GM23338 (cell line): ENCODE data around the gene PHACTR1. TPM values are rescaled to one million over a fixed set of nuclear protein-coding genes. Genes with fewer than 3 reads are reported as not detected.

Experiments used
- CREB1 ChIP-seq: fragments of 250-450 bp; sonication (Bioruptor Pico); IDR thresholded peaks from 2 replicates; pipeline ENCODE4 v1.5.0; 2020; ENCODE audit warnings: low read depth, mild to moderate bottlenecking, moderate library complexity
- ETS1 ChIP-seq: IDR thresholded peaks from 2 replicates; pipeline ENCODE4 v1.6.1; 2016; ENCODE audit warnings: antibody characterized with exemption
- EZH2phosphoT487 ChIP-seq: fragments of 200-600 bp; sonication (generic); IDR thresholded peaks from one replicate; pipeline ENCODE4 v1.8.1; 2018; ENCODE audit warnings: antibody characterized with exemption; ENCODE audit not compliant: unreplicated experiment
- JUNB ChIP-seq: IDR thresholded peaks from one replicate; pipeline ENCODE4 v1.6.1; 2016; ENCODE audit warnings: antibody characterized with exemption; ENCODE audit not compliant: unreplicated experiment
- NANOG ChIP-seq: IDR thresholded peaks from 2 replicates; pipeline ENCODE4 v1.6.1; 2016; ENCODE audit warnings: antibody characterized with exemption, borderline replicate concordance
- POLR2AphosphoS5 ChIP-seq: IDR thresholded peaks from 2 replicates; pipeline ENCODE4 v1.6.1; 2016; ENCODE audit warnings: antibody characterized with exemption, low read depth
- STAT1 ChIP-seq: IDR thresholded peaks from one replicate; pipeline ENCODE4 v1.6.1; 2016; ENCODE audit warnings: antibody characterized with exemption; ENCODE audit not compliant: unreplicated experiment
- ZNF462 ChIP-seq: fragments of 250-450 bp; sonication (Bioruptor Pico); IDR thresholded peaks from 2 replicates; pipeline ENCODE4 v1.5.0; 2020; ENCODE audit warnings: mild to moderate bottlenecking, moderate library complexity
- polyA plus RNA-seq: library from polyadenylated mRNA; unstranded; fragments of >200 nt; fragmentation: Nextera tagmentation; extraction: Ambion mirVana; gene quantifications from 2 replicates; pipeline ENCODE4 v1.2.1, GENCODE V29; 2016
- total RNA-seq: library from RNA; depleted of rRNA; stranded (reverse); fragments of >200 nt; shearing (Covaris generic); gene quantifications from 2 replicates; pipeline ENCODE4 v1.2.3, GENCODE V29; 2014
- TF ChIP-seq, protein P1 (sequence below): IDR thresholded peaks from one replicate; pipeline ENCODE4 v1.6.1; 2018; ENCODE audit warnings: antibody characterized with exemption; ENCODE audit not compliant: unreplicated experiment

Gene PHACTR1
- total and polyA plus RNA-seq, 2 experiments from 2014 or later, result 5.9 to 19.3 TPM

DNA sequence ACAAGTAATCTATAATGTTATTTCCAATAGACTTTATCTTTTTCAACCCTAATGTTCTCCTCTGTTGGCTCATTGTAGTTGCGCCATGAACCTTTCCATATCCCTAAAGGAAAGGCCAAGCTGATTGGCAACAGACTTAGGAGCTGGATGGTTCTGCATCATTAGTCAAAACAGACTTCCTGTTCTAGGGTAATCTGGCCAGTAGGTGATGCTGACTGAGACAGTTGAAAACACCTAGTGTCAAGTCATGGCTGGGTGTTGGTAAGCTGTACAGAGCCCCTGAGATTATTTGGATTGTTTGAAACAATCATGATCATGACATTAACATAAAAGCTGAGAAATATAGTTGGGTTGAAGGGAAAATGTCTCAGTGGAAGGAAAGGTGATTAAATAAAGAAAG lies 231.4 kb downstream of the PHACTR1 start (continued):
- TF ChIP-seq ZNF462 (CRISPR knock-in tag), result no peak
- no peak for TF ChIP-seq JUNB
- TF ChIP-seq ETS1, result no peak
- no peak for TF ChIP-seq STAT1
- TF ChIP-seq POLR2AphosphoS5, result no peak
- TF ChIP-seq, protein P1, sequence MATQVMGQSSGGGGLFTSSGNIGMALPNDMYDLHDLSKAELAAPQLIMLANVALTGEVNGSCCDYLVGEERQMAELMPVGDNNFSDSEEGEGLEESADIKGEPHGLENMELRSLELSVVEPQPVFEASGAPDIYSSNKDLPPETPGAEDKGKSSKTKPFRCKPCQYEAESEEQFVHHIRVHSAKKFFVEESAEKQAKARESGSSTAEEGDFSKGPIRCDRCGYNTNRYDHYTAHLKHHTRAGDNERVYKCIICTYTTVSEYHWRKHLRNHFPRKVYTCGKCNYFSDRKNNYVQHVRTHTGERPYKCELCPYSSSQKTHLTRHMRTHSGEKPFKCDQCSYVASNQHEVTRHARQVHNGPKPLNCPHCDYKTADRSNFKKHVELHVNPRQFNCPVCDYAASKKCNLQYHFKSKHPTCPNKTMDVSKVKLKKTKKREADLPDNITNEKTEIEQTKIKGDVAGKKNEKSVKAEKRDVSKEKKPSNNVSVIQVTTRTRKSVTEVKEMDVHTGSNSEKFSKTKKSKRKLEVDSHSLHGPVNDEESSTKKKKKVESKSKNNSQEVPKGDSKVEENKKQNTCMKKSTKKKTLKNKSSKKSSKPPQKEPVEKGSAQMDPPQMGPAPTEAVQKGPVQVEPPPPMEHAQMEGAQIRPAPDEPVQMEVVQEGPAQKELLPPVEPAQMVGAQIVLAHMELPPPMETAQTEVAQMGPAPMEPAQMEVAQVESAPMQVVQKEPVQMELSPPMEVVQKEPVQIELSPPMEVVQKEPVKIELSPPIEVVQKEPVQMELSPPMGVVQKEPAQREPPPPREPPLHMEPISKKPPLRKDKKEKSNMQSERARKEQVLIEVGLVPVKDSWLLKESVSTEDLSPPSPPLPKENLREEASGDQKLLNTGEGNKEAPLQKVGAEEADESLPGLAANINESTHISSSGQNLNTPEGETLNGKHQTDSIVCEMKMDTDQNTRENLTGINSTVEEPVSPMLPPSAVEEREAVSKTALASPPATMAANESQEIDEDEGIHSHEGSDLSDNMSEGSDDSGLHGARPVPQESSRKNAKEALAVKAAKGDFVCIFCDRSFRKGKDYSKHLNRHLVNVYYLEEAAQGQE, result no peak
- no peak for TF ChIP-seq NANOG
- TF ChIP-seq EZH2phosphoT487, result no peak
- no peak for TF ChIP-seq CREB1 (CRISPR knock-in tag)
